SK-N-SH (cell line): Measurements from ENCODE around the gene SMCO2. TPM values are rescaled to one million over a fixed set of nuclear protein-coding genes. Genes with fewer than 3 reads are reported as not detected.

Experiments used
- CTCF ChIA-PET: fragments of 300-600, 350-600 bp; formaldehyde crosslinking; extraction: SDS; loops from one replicate; lab custom pipeline; 2021; lab: Yijun Ruan, JAX
- POLR2A ChIA-PET: fragments of 350-600 bp; sonication (Branson Sonifier 250); formaldehyde crosslinking; extraction: SDS; loops from one replicate; lab custom pipeline; 2020; ENCODE audit warnings: antibody characterized with exemption, inconsistent platforms; lab: Yijun Ruan, JAX
- DNase-seq: peaks from one replicate; pipeline ENCODE4 v3.0.0; 2012
- H2AFZ ChIP-seq: fragments of 200-600 bp; sonication (generic); 2 replicates; pipeline ENCODE4 v1.8.1; 2016; ENCODE audit warnings: antibody characterized with exemption, mild to moderate bottlenecking, low read depth
- H3F3A ChIP-seq: fragments of 200-600 bp; sonication (generic); replicated peaks from 2 replicates; pipeline ENCODE3; 2016; ENCODE audit warnings: antibody characterized with exemption, mild to moderate bottlenecking; ENCODE audit not compliant: insufficient read depth
- H3K27ac ChIP-seq, 2 experiments: fragments of 200-500 bp in 1 of 2; fragments of 200-600 bp in 1 of 2; sonication (Bioruptor generic) in 1 of 2; sonication (generic), shearing (Covaris generic) in 1 of 2; 2 replicates each; pipeline versions ENCODE4 v1.5.1 to v1.6.1; 2014 to 2016; ENCODE audit warnings: low read depth in 2 of 2, inconsistent platforms in 1 of 2, low read length in 1 of 2, mild to moderate bottlenecking in 1 of 2, mixed read lengths in 1 of 2
- H3K27me3 ChIP-seq: fragments of 200-600 bp; sonication (generic), shearing (Covaris generic); 2 replicates; pipeline ENCODE4 v1.6.1; 2016; ENCODE audit warnings: mixed run types; ENCODE audit not compliant: insufficient read depth
- H3K36me3 ChIP-seq, 2 experiments: fragments of 200-500 bp in 1 of 2; fragments of 200-600 bp in 1 of 2; sonication (Bioruptor generic) in 1 of 2; sonication (generic) in 1 of 2; replicated peaks in 1 of 2; 2 replicates each; pipeline versions ENCODE3 to v1.5.1; 2014 to 2016; ENCODE audit warnings: low read length in 1 of 2, mild to moderate bottlenecking in 1 of 2; ENCODE audit not compliant: insufficient read depth in 2 of 2, control insufficient read depth in 1 of 2
- H3K4me1 ChIP-seq, 2 experiments: fragments of 200-500 bp in 1 of 2; fragments of 200-600 bp in 1 of 2; sonication (Bioruptor generic) in 1 of 2; sonication (generic), shearing (Covaris generic) in 1 of 2; 2 replicates each; pipeline versions ENCODE4 v1.5.1 to v1.6.1; 2014 to 2016; ENCODE audit warnings: low read depth in 1 of 2, low read length in 1 of 2, mixed run types in 1 of 2; ENCODE audit not compliant: insufficient read depth in 2 of 2, control insufficient read depth in 1 of 2
- H3K4me2 ChIP-seq: fragments of 200-600 bp; sonication (generic), shearing (Covaris generic); 2 replicates; pipeline ENCODE4 v1.6.1; 2017; ENCODE audit warnings: mixed run types
- H3K4me3 ChIP-seq, 2 experiments: fragments of 200-500 bp in 1 of 2; fragments of 200-600 bp in 1 of 2; sonication (Bioruptor generic) in 1 of 2; sonication (generic), shearing (Covaris generic) in 1 of 2; 2 replicates each; pipeline versions ENCODE4 v1.5.1 to v1.8.1; 2014 to 2016; ENCODE audit warnings: low read depth in 2 of 2, inconsistent platforms in 1 of 2, low read length in 1 of 2, mild to moderate bottlenecking in 1 of 2, mixed read lengths in 1 of 2, moderate library complexity in 1 of 2
- H3K79me2 ChIP-seq: fragments of 200-600 bp; sonication (generic); 2 replicates; pipeline ENCODE4 v1.8.1; 2017; ENCODE audit warnings: mild to moderate bottlenecking; ENCODE audit not compliant: insufficient read depth
- H3K9ac ChIP-seq: fragments of 200-600 bp; sonication (generic); 2 replicates; pipeline ENCODE4 v1.6.1; 2017; ENCODE audit warnings: mixed run types
- H3K9me2 ChIP-seq: fragments of 200-600 bp; sonication (generic); 2 replicates; pipeline ENCODE4 v1.6.1; 2017; ENCODE audit warnings: mixed run types
- H3K9me3 ChIP-seq: fragments of 200-600 bp; sonication (generic); 2 replicates; pipeline ENCODE4 v1.6.1; 2017; ENCODE audit warnings: mixed run types, mild to moderate bottlenecking, moderate library complexity
- H4K20me1 ChIP-seq: fragments of 200-600 bp; sonication (generic); 2 replicates; pipeline ENCODE4 v1.6.1; 2017; ENCODE audit warnings: mild to moderate bottlenecking, mixed run types; ENCODE audit not compliant: insufficient read depth
- ELF1 ChIP-seq: IDR thresholded peaks from 2 replicates; pipeline ENCODE4 v1.4.0; 2012
- FOSL2 ChIP-seq: IDR thresholded peaks from 2 replicates; pipeline ENCODE4 v1.4.0; 2012; ENCODE audit warnings: low read depth, mild to moderate bottlenecking, moderate library complexity, borderline replicate concordance
- GATA2 ChIP-seq: sonication (generic); formaldehyde crosslinking; IDR thresholded peaks from 2 replicates; pipeline ENCODE4 v1.5.0; 2020; ENCODE audit warnings: mild to moderate bottlenecking, missing genetic modification reagents
- JUND ChIP-seq: IDR thresholded peaks from 2 replicates; pipeline ENCODE4 v1.4.0; 2012
- MXI1 ChIP-seq: IDR thresholded peaks from 2 replicates; pipeline ENCODE4 v1.6.1; 2012; ENCODE audit warnings: mild to moderate bottlenecking, low read depth, low read length, improper control_type of control experiment
- POLR2AphosphoS5 ChIP-seq: IDR thresholded peaks from 2 replicates; pipeline ENCODE4 v1.6.1; 2012; ENCODE audit warnings: low read depth, low read length
- RAD21 ChIP-seq: IDR thresholded peaks from 2 replicates; pipeline ENCODE4 v1.6.1; 2012; ENCODE audit warnings: mild to moderate bottlenecking, low read length
- REST ChIP-seq: IDR thresholded peaks from 2 replicates; pipeline ENCODE4 v1.6.1; 2012; ENCODE audit warnings: mild to moderate bottlenecking, low read depth, low read length, moderate library complexity
- RFX5 ChIP-seq: IDR thresholded peaks from 2 replicates; pipeline ENCODE4 v1.6.1; 2012; ENCODE audit warnings: mild to moderate bottlenecking, improper control_type of control experiment, low read length
- WGBS: methylation state at CpG from one replicate; pipeline ENCODE4 v1.1.6; 2017; ENCODE audit warnings: low lambda C conversion rate; 5-methylcytosine and 5-hydroxymethylcytosine counted together
- polyA plus RNA-seq, 3 experiments: library from polyadenylated mRNA; depleted of rRNA; stranded (reverse); fragments of >200 nt; gene quantifications; 2 replicates each; pipeline ENCODE4 v1.2.3, GENCODE V29; 2012

SMCO2 gene
- 0.21 and 0.26 TPM in 2 replicates for polyA plus RNA-seq (2012; rRNA removed)
- polyA plus RNA-seq (2012; cell fraction: cytosol; rRNA removed): 0.16 and 0.37 TPM in 2 replicates
- 0.89 and 2.0 TPM in 2 replicates for polyA plus RNA-seq (2012; cell fraction: nucleus; rRNA removed)

- Histone ChIP-seq H3K4me1 (no peaks in the 10 kb centered on the region), H3K9me2 (no peaks in the 10 kb centered on the region), H4K20me1 (no peaks in the 10 kb centered on the region), H3F3A (no peaks in the 10 kb centered on the region)
- TF ChIP-seq GATA2: no peak
- no peak for TF ChIP-seq RAD21
- no peak for TF ChIP-seq MXI1
- TF ChIP-seq ELF1: no peak
- no peak for TF ChIP-seq REST
- no peak for TF ChIP-seq POLR2AphosphoS5
- no peak for TF ChIP-seq JUND
- TF ChIP-seq FOSL2: no peak
- TF ChIP-seq, all 33 proteins: peak for 0
- no peak within 1 kb of the TSS for H2AFZ ChIP-seq
- no peak within 1 kb of the TSS for H3K4me3 ChIP-seq
- H3K27ac ChIP-seq: no peak within 1 kb of the TSS
- no peaks in the 10 kb centered on the region for H3K79me2 ChIP-seq
- 76% methylated on average over 3 of the region's 3 CpGs for WGBS
- H3K4me2 ChIP-seq: no peak within 1 kb of the TSS
- no peak for DNase-seq
- H3K27me3 ChIP-seq: no peaks in the 10 kb centered on the region
- H3K36me3 ChIP-seq: no peaks in the 10 kb centered on the region
- no peak within 1 kb of the TSS for H3K9ac ChIP-seq
- no peaks in the 10 kb centered on the region for H3K9me3 ChIP-seq
- POLR2A ChIA-PET: no interaction called here
- CTCF ChIA-PET: interaction anchor here (1.5 kb wide), 1 partner anchor 12 kb away, joined by 6 read pairs; no protein-coding TSS in a partner anchor
Measured at GRCh38 chr12:27446436-27446835, at the start of gene SMCO2. TSS of gene SMCO2 (plus strand) at chr12:27446736. CDS start at chr12:27470632, 23,896 bp downstream.

GRCh38 chr12:27398466-27398865, 48.1 kb upstream of the SMCO2 start:
- H3K9ac ChIP-seq: no peak overlapping the region
- no peaks in the 10 kb centered on the region for H3F3A ChIP-seq
- WGBS: 83% methylated on average over 2 of the region's 2 CpGs
- H3K4me3 ChIP-seq: no peak overlapping the region
- no peak overlapping the region for H2AFZ ChIP-seq
- H3K9me2 ChIP-seq: no peaks in the 10 kb centered on the region
- DNase-seq: no peak
- H3K27me3 ChIP-seq: no peaks in the 10 kb centered on the region
- H3K79me2 ChIP-seq: no peaks in the 10 kb centered on the region
- H3K27ac ChIP-seq: no peak overlapping the region
- ChIA-PET CTCF (interaction anchor here (1.0 to 1.5 kb wide), 3 partner anchors 9 to 306 kb away, joined by 3 to 5 read pairs (median 3); no protein-coding TSS in a partner anchor), POLR2A (no interaction called here)
- H3K4me2 ChIP-seq: no peak overlapping the region
- peaks cover 0 to 3% of the 10 kb centered on the region in 2 experiments; a peak in 2 of 4 replicates for H3K4me1 ChIP-seq
- H4K20me1 ChIP-seq: no peaks in the 10 kb centered on the region
- peaks cover 4 to 14% of the 10 kb centered on the region in 2 experiments for H3K36me3 ChIP-seq
- TF ChIP-seq RFX5 (no peak), GATA2 (no peak)
- H3K9me3 ChIP-seq: no peaks in the 10 kb centered on the region
